HCT116 (cell line): ENCODE data around the gene SPDYE1. TPM values are rescaled to one million over a fixed set of nuclear protein-coding genes. Genes with fewer than 3 reads are reported as not detected.
"Not testable (repeated sequence)": the region's sequence is repeated elsewhere in the genome, so short reads cannot be mapped to it uniquely, and the experiment has no call there.

Experiments used
- ATAC-seq: fragments of 200-7000 bp; cut with Tn5 transposase; 2 replicates; pipeline ENCODE4 v1.9.1; 2020; ENCODE audit warnings: mild to moderate bottlenecking, moderate library complexity
- BruUV-seq: library from RNA; stranded (reverse); fragments of 400-500 nt; replicated peaks from 2 replicates; lab custom pipeline; 2021; lab: Mats Ljungman, UMichigan
- CTCF ChIA-PET: fragments of 300-600 bp; sonication (Branson Sonifier 250); formaldehyde crosslinking; loops from one replicate; lab custom pipeline; 2021; ENCODE audit warnings: antibody characterized with exemption; lab: Charles Lee
- POLR2A ChIA-PET: fragments of 300-600, 350-600 bp; sonication (Branson Sonifier 250); formaldehyde crosslinking; loops from one replicate; lab custom pipeline; 2021; ENCODE audit warnings: antibody characterized with exemption; lab: Charles Lee
- RAD21 ChIA-PET, 2 experiments: fragments of 300-600 bp; sonication (Branson Sonifier 250); formaldehyde crosslinking; loops; one replicate each; lab custom pipeline; 2023; ENCODE audit warnings: low total read pairs in 2 of 2; ENCODE audit not compliant: uncharacterized antibody in 2 of 2, unreplicated experiment in 2 of 2, low non-redundant PET in 1 of 2; lab: Charles Lee
- DNase-seq: peaks from one replicate; pipeline ENCODE4 v3.0.0-alpha.2; 2010; ENCODE audit warnings: low read depth, low spot score
- H2AFZ ChIP-seq: fragments of 200-600 bp; shearing (Covaris generic), sonication (generic); 2 replicates; pipeline ENCODE4 v1.6.1; 2017; ENCODE audit warnings: low read depth, mixed run types, mixed read lengths, antibody characterized with exemption, low read length; ENCODE audit not compliant: poor library complexity, severe bottlenecking
- H3K27ac ChIP-seq: 2 replicates; pipeline ENCODE4 v1.5.1; 2012; ENCODE audit warnings: low read depth, low read length
- H3K27me3 ChIP-seq: fragments of 200-600 bp; sonication (generic); 2 replicates; pipeline ENCODE4 v1.6.1; 2016; ENCODE audit warnings: mixed run types, low read length, mixed read lengths; ENCODE audit not compliant: insufficient read depth
- H3K36me3 ChIP-seq, 2 experiments: fragments of 200-500 bp in 1 of 2; fragments of 200-600 bp in 1 of 2; sonication (Bioruptor generic) in 1 of 2; sonication (generic) in 1 of 2; 2 replicates each; pipeline versions ENCODE4 v1.5.1 to v1.6.1; 2014 to 2016; ENCODE audit warnings: low read length in 2 of 2, inconsistent platforms in 1 of 2, mixed read lengths in 1 of 2, mixed run types in 1 of 2; ENCODE audit not compliant: insufficient read depth in 2 of 2, control insufficient read depth in 1 of 2
- H3K4me1 ChIP-seq, 2 experiments: fragments of 200-600 bp in 1 of 2; sonication (generic) in 1 of 2; 2 replicates each; pipeline versions ENCODE4 v1.5.1 to v1.6.1; 2012 to 2017; ENCODE audit warnings: low read length in 2 of 2, inconsistent platforms in 1 of 2, mild to moderate bottlenecking in 1 of 2, mixed read lengths in 1 of 2, mixed run types in 1 of 2, moderate library complexity in 1 of 2; ENCODE audit not compliant: insufficient read depth in 2 of 2, control insufficient read depth in 1 of 2
- H3K4me2 ChIP-seq: fragments of 200-600 bp; sonication (generic); 2 replicates; pipeline ENCODE4 v1.6.1; 2017; ENCODE audit warnings: mixed run types, low read length, mixed read lengths
- H3K4me3 ChIP-seq, 2 experiments: fragments of 200-600 bp in 1 of 2; sonication (generic) in 1 of 2; replicated peaks in 1 of 2; 2 replicates each; pipeline ENCODE4 v1.5.1; 2011 to 2016; ENCODE audit warnings: low read length in 2 of 2, control low read depth in 1 of 2, low read depth in 1 of 2, mild to moderate bottlenecking in 1 of 2, mixed read lengths in 1 of 2, mixed run types in 1 of 2
- H3K79me2 ChIP-seq: fragments of 200-600 bp; sonication (generic); 2 replicates; pipeline ENCODE4 v1.6.1; 2017; ENCODE audit warnings: mild to moderate bottlenecking, mixed run types, low read length, moderate library complexity, mixed read lengths; ENCODE audit not compliant: insufficient read depth
- H3K9ac ChIP-seq: fragments of 200-600 bp; sonication (generic); 2 replicates; pipeline ENCODE4 v1.6.1; 2016; ENCODE audit warnings: low read length, mixed read lengths
- H3K9me2 ChIP-seq: fragments of 200-600 bp; sonication (generic), shearing (Covaris generic); 2 replicates; pipeline ENCODE4 v1.6.1; 2017; ENCODE audit warnings: mixed run types, mild to moderate bottlenecking, moderate library complexity; ENCODE audit not compliant: insufficient read depth
- H3K9me3 ChIP-seq, 2 experiments: fragments of 200-500 bp in 1 of 2; fragments of 200-600 bp in 1 of 2; sonication (Bioruptor generic) in 1 of 2; sonication (generic) in 1 of 2; 2 replicates each; pipeline ENCODE4 v1.6.1; 2014 to 2017; ENCODE audit warnings: low read length in 2 of 2, mixed read lengths in 2 of 2, inconsistent platforms in 1 of 2, low read depth in 1 of 2, mild to moderate bottlenecking in 1 of 2, mixed run types in 1 of 2, moderate library complexity in 1 of 2; ENCODE audit not compliant: control insufficient read depth in 1 of 2, insufficient read depth in 1 of 2
- H4K20me1 ChIP-seq: fragments of 200-600 bp; sonication (generic), shearing (Covaris generic); 2 replicates; pipeline ENCODE4 v1.6.1; 2017; ENCODE audit warnings: mixed run types, mild to moderate bottlenecking, moderate library complexity; ENCODE audit not compliant: insufficient read depth
- ATF3 ChIP-seq: IDR thresholded peaks from 2 replicates; pipeline ENCODE4 v1.6.1; 2012
- CBX3 ChIP-seq: IDR thresholded peaks from 2 replicates; pipeline ENCODE4 v1.6.1; 2012; ENCODE audit warnings: low read depth
- CEBPB ChIP-seq: IDR thresholded peaks from 2 replicates; pipeline ENCODE4 v1.6.1; 2012; ENCODE audit warnings: low read depth
- EGR1 ChIP-seq: IDR thresholded peaks from 2 replicates; pipeline ENCODE4 v1.6.1; 2012; ENCODE audit warnings: low read depth
- EZH2phosphoT487 ChIP-seq: fragments of 200-600 bp; IDR thresholded peaks from 2 replicates; pipeline ENCODE4 v1.6.1; 2018; ENCODE audit warnings: antibody characterized with exemption, borderline replicate concordance
- MAX ChIP-seq: IDR thresholded peaks from 2 replicates; pipeline ENCODE4 v1.6.1; 2012
- POLR2A ChIP-seq: IDR thresholded peaks from 2 replicates; pipeline ENCODE4 v1.7.0; 2011; ENCODE audit warnings: borderline replicate concordance; ENCODE audit not compliant: insufficient read depth, insufficient read length; ENCODE audit errors: extremely low read depth
- RAD21 ChIP-seq: IDR thresholded peaks from 2 replicates; pipeline ENCODE4 v1.6.1; 2012; ENCODE audit warnings: low read depth, mild to moderate bottlenecking
- REST ChIP-seq: IDR thresholded peaks from 2 replicates; pipeline ENCODE4 v1.6.1; 2012; ENCODE audit warnings: low read depth
- SP1 ChIP-seq: IDR thresholded peaks from 2 replicates; pipeline ENCODE4 v1.6.1; 2012; ENCODE audit warnings: low read depth
- intact Hi-C: fragments of 100-400 bp; cut with micrococcal nuclease; formaldehyde crosslinking; loops from 2 replicates; pipeline ENCODE4 v1.10.0; 2022
- total RNA-seq: library from RNA; stranded (reverse); gene quantifications from one replicate; pipeline ENCODE4 v1.2.1, GENCODE V29; 2021; ENCODE audit not compliant: unreplicated experiment

Gene SPDYE1
- total RNA-seq, 1 experiment from 2014 or later = not detected

GRCh38 chr7:44040493-44040891, 42.8 kb downstream of the SPDYE1 start:
- DNase-seq, H3K9me3 ChIP-seq, intact Hi-C loops, H3K9me2 ChIP-seq, H3K36me3 ChIP-seq, CTCF ChIA-PET, RAD21 ChIA-PET, H4K20me1 ChIP-seq, H3K79me2 ChIP-seq, H3K27me3 ChIP-seq, H3K27ac ChIP-seq, POLR2A ChIA-PET, ATAC-seq, H3K4me2 ChIP-seq, H2AFZ ChIP-seq, BruUV-seq, H3K9ac ChIP-seq, H3K4me3 ChIP-seq: not testable (repeated sequence)
- peaks cover 8 to 22% of the 10 kb centered on the region in 2 experiments; a peak in 3 of 4 replicates for H3K4me1 ChIP-seq

- H3K9me3 ChIP-seq = no peaks in the 10 kb centered on the region
- POLR2A ChIA-PET = no interaction called here
- H3K4me2 ChIP-seq = no peak overlapping the region
- DNase-seq = no peak
- RAD21 ChIA-PET = no interaction called here
- H3K9ac ChIP-seq = no peak overlapping the region
- no peak overlapping the region for H3K4me3 ChIP-seq
- no peak for TF ChIP-seq CEBPB
- TF ChIP-seq POLR2A = no peak
- TF ChIP-seq SP1 = no peak
- no peak for TF ChIP-seq CBX3
- TF ChIP-seq REST = no peak
- TF ChIP-seq MAX = no peak
- TF ChIP-seq EGR1 = no peak
- no peak for TF ChIP-seq EZH2phosphoT487
- TF ChIP-seq ATF3 = no peak
- no peak for TF ChIP-seq RAD21
- TF ChIP-seq, all 23 proteins: peak for 0
- intact Hi-C loops = no loop called here
- H3K27me3 ChIP-seq = no peaks in the 10 kb centered on the region
- peaks cover 4 to 22% of the 10 kb centered on the region in 2 experiments; a peak in 2 of 4 replicates for H3K4me1 ChIP-seq
- no peak overlapping the region for H2AFZ ChIP-seq
- no peaks in the 10 kb centered on the region for H4K20me1 ChIP-seq
- no TSS peak for BruUV-seq
- CTCF ChIA-PET = no interaction called here
- no peak for ATAC-seq
- no peaks in the 10 kb centered on the region for H3K36me3 ChIP-seq
- H3K27ac ChIP-seq = no peak overlapping the region
- H3K79me2 ChIP-seq = peaks cover 27% of the 10 kb centered on the region
- no peaks in the 10 kb centered on the region for H3K9me2 ChIP-seq
These were observed 44.5 kb downstream of the SPDYE1 start for GRCh38 chr7:44042221-44042620.
